Uterus (tissue), 4 donors: ENCODE measurements around the gene OSR1. TPM values are rescaled to one million over a fixed set of nuclear protein-coding genes. Genes with fewer than 3 reads are reported as not detected.

Experiments
- DNase-seq, 2 donors: peaks; one replicate each; pipeline ENCODE4 v3.0.0-alpha.2; 2019 to 2020
- H3K27ac ChIP-seq, 2 donors: fragments of 200-600 bp; sonication (generic); 1 replicate in 1 of 2; 2 replicates in 1 of 2; pipeline ENCODE4 v1.5.1; 2016 to 2018
- H3K27me3 ChIP-seq, 2 donors: fragments of 200-600 bp; sonication (generic); one replicate each; pipeline ENCODE4 v1.5.1; 2018 to 2019; ENCODE audit warnings: control low read depth in 1 of 2
- H3K36me3 ChIP-seq, 2 donors: fragments of 200-600 bp; sonication (generic); one replicate each; pipeline ENCODE4 v1.5.1; 2019; ENCODE audit warnings: control low read depth in 1 of 2
- H3K4me1 ChIP-seq, 2 donors: fragments of 200-600 bp; sonication (generic); one replicate each; pipeline ENCODE4 v1.5.1; 2018 to 2019; ENCODE audit warnings: control low read depth in 1 of 2
- H3K4me3 ChIP-seq, 2 donors: fragments of 200-600 bp; sonication (generic); 1 replicate in 1 of 2; 2 replicates in 1 of 2; pipeline ENCODE4 v1.5.1; 2018 to 2019; ENCODE audit warnings: mild to moderate bottlenecking in 1 of 2
- H3K9me3 ChIP-seq, 2 donors: fragments of 200-600 bp; sonication (generic); one replicate each; pipeline ENCODE4 v1.5.1; 2019; ENCODE audit warnings: control low read depth in 1 of 2
- POLR2A ChIP-seq, 2 donors: fragments of 450-650 bp; IDR thresholded peaks; one replicate each; pipeline ENCODE4 v1.6.1; 2016; ENCODE audit warnings: antibody characterized with exemption in 2 of 2, mild to moderate bottlenecking in 1 of 2, moderate library complexity in 1 of 2
- intact Hi-C: fragments of 100-400 bp; cut with DNase I; formaldehyde crosslinking; loops from one replicate; pipeline ENCODE4 v1.15.1; 2023; ENCODE audit warnings: low total_unique reads
- total RNA-seq, 4 donors: library from RNA; depleted of rRNA in 3 of 4; stranded (reverse); fragments of >200 nt in 3 of 4; gene quantifications; one replicate each; pipeline versions ENCODE4 v1.1.0 to v1.2.4, GENCODE V29; 2014 to 2023
- TF ChIP-seq, protein P1 (sequence below), 4 experiments: fragments of 200-600 bp in 2 of 4; fragments of 450-650 bp in 2 of 4; sonication (generic) in 2 of 4; IDR thresholded peaks; one replicate each; pipeline ENCODE4 v1.5.1; 2016 to 2019; ENCODE audit warnings: antibody characterized with exemption in 4 of 4, mild to moderate bottlenecking in 2 of 4, moderate library complexity in 1 of 4
- donor health status: DM: yes; HTN: yes; CAD: no.

OSR1 gene
- total RNA-seq, 4 donors from 2014 or later, result 4.7 to 26.2 (median 18.6) TPM

DNA sequence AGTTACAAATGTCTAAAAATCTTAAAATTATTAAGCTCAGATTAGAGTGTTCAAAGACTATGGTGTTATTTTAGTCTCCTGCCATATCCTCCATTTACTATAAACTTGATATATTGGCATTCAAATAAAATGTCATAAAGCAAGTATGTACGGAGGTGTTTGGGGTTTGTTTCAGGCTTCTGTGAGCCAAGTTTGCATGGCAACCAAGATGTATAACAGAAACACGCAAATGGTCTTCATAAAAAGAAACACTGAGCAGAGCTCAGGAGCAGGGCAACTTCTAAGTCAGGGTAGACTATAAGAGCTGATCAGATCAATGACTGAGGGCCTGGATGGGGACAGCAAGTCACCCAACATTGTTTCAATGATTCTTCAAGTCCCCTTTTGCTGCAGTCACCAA lies 20.5 kb upstream of the OSR1 start:
- no peak for TF ChIP-seq POLR2A (IDR thresholded peaks at IDR 0.05)
- TF ChIP-seq, protein P1, sequence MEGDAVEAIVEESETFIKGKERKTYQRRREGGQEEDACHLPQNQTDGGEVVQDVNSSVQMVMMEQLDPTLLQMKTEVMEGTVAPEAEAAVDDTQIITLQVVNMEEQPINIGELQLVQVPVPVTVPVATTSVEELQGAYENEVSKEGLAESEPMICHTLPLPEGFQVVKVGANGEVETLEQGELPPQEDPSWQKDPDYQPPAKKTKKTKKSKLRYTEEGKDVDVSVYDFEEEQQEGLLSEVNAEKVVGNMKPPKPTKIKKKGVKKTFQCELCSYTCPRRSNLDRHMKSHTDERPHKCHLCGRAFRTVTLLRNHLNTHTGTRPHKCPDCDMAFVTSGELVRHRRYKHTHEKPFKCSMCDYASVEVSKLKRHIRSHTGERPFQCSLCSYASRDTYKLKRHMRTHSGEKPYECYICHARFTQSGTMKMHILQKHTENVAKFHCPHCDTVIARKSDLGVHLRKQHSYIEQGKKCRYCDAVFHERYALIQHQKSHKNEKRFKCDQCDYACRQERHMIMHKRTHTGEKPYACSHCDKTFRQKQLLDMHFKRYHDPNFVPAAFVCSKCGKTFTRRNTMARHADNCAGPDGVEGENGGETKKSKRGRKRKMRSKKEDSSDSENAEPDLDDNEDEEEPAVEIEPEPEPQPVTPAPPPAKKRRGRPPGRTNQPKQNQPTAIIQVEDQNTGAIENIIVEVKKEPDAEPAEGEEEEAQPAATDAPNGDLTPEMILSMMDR (IDR thresholded peaks at IDR 0.05), result no peak
- H3K27ac ChIP-seq, result no peak overlapping the region
- no peaks in the 10 kb centered on the region for H3K36me3 ChIP-seq
- no peaks in the 10 kb centered on the region for H3K27me3 ChIP-seq
- no peak overlapping the region for H3K4me3 ChIP-seq
- DNase-seq, result no peak
- no peaks in the 10 kb centered on the region for H3K4me1 ChIP-seq
- no peaks in the 10 kb centered on the region for H3K9me3 ChIP-seq
- intact Hi-C loops, result no loop called here

DNA sequence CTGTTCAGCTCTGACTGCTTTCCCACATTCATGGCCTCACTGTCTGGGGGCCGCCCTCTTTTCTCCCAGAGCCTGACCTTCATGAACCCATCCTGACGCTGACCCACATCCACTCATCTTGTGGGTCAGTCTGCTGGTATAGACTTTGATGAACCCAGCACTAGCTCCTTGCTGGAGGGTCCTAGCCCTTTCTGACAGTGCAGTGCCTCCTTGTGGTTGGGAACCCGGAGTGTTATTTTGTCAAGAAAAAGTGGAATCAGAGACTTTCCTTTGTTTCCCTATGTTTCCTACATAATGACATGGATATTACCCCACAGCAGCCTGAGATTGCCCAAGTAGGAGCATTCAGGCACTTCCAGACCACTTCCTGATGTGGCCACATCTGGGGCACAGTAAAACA lies 19.3 kb upstream of the OSR1 start:
- H3K36me3 ChIP-seq, result no peaks in the 10 kb centered on the region
- no peaks in the 10 kb centered on the region for H3K4me1 ChIP-seq
- H3K27me3 ChIP-seq, result no peaks in the 10 kb centered on the region
- H3K4me3 ChIP-seq, result no peak overlapping the region
- no peak overlapping the region for H3K27ac ChIP-seq
- H3K9me3 ChIP-seq, result no peaks in the 10 kb centered on the region
- DNase-seq, result no peak
- TF ChIP-seq, protein P1 (IDR thresholded peaks at IDR 0.05), result no peak
- no peak for TF ChIP-seq POLR2A (IDR thresholded peaks at IDR 0.05)
- intact Hi-C loops, result no loop called here

DNA sequence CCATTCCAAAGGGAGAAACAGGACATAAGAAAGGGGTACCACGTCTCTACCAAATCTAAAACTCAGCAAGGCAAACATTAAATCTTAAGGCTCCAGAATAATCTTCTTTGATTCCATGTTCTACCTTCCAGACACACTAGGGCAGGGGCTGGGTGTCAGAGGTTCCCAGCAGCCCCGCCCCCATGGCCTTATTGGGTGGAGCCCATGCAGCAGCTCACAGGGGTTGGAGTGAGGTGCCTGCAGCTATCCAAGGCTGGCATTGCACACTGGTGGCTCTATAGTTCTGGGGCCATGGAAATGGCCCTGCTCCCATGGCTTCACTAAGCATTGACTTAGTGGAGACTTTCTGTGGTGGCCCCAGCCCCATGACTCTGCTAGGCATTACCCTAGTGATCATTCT lies 14.9 kb upstream of the OSR1 start:
- intact Hi-C loops, result no loop called here
- H3K27ac ChIP-seq, result no peak overlapping the region
- no peaks in the 10 kb centered on the region for H3K4me1 ChIP-seq
- no peak for DNase-seq
- no peak overlapping the region for H3K4me3 ChIP-seq
- H3K36me3 ChIP-seq, result no peaks in the 10 kb centered on the region
- TF ChIP-seq, protein P1 (IDR thresholded peaks at IDR 0.05), result no peak
- no peak for TF ChIP-seq POLR2A (IDR thresholded peaks at IDR 0.05)
- no peaks in the 10 kb centered on the region for H3K9me3 ChIP-seq
- no peaks in the 10 kb centered on the region for H3K27me3 ChIP-seq

DNA sequence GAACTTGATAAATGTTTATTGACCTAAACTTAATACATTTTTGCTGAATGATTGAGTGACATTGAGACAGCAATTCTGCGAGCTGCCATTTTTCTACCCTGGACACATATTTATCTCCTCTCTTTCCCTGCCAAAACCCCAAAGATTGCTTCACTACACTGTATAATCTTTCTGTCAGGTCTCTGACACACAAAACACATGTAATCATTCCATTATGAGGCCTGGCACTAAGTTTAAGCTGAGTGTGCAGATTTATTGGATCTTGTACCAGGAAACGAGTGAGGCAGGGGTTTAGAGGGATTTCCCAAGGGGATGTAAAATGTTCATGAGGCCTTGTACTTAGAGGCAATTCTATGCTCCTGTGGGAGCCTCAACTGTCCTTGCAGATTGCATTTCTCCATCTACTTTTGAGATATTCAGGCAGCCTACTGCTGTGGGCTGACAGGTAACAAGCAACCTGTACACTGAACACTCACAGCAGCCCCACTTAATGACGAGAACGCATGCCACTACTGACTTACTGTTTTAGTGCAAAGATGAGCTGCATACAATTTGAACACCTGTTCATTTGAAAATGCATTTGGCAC lies 13.7 kb upstream of the OSR1 start:
- H3K27ac ChIP-seq, result no peak overlapping the region
- no peaks in the 10 kb centered on the region for H3K27me3 ChIP-seq
- H3K9me3 ChIP-seq, result no peaks in the 10 kb centered on the region
- no peak for TF ChIP-seq POLR2A (IDR thresholded peaks at IDR 0.05)
- TF ChIP-seq, protein P1 (IDR thresholded peaks at IDR 0.05), result no peak
- no peak for DNase-seq
- H3K36me3 ChIP-seq, result no peaks in the 10 kb centered on the region
- no peaks in the 10 kb centered on the region for H3K4me1 ChIP-seq
- H3K4me3 ChIP-seq, result no peak overlapping the region
- intact Hi-C loops, result no loop called here

DNA sequence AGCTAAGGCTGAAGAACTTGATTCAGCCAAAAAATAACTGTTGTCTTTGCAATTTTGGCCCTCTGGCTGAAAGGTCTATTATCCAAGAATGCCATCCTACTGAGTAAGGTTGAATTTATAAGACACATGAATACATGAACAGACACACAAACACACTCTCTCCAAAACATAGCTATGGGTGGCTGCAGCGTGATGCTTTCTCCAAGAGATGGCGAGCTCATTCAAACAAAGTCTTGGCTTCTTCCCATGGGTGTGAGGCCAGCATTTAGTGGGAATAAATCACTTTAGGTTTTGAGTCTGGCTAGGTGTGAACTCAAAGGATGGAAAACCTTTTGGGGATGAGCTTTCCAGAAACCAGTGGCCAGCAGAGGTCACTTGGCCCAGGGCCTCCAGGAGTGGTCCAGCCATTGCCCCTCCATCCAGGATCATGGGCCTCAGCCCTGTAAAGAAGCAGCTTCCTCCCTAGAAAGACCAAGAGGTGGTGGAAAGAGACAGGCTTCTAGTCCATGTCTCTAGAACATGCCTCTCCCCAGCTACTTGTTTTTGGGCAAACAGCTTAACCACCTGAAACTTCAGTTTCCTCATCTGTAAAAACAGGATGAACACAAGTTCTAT lies 11.0 kb upstream of the OSR1 start:
- intact Hi-C loops, result loop anchor here (10.0 kb wide), 2 partner anchors 625 to 975 kb away; no protein-coding TSS in a partner anchor
- Histone ChIP-seq H3K27ac (no peak overlapping the region), H3K27me3 (no peaks in the 10 kb centered on the region)

More for the DNA sequence above, 11.0 kb upstream of the OSR1 start:
- DNase-seq, result no peak
- Histone ChIP-seq H3K36me3 (no peaks in the 10 kb centered on the region), H3K9me3 (no peaks in the 10 kb centered on the region), H3K4me1 (no peaks in the 10 kb centered on the region), H3K4me3 (no peak overlapping the region)
- TF ChIP-seq, protein P1 (IDR thresholded peaks at IDR 0.05), result no peak
- no peak for TF ChIP-seq POLR2A (IDR thresholded peaks at IDR 0.05)
